ENCODE measurements around the gene SOCS3.

GRCh38 chr17:78355701-78356100, 4.2 kb downstream of the SOCS3 start:
- no peak for TF ChIP-seq CTCF (IDR thresholded peaks at IDR 0.05; ENCODE audit: low read depth, low read length, poor library complexity, severe bottlenecking)
- TF ChIP-seq EZH2phosphoT487 (IDR thresholded peaks at IDR 0.05; ENCODE audit: borderline replicate concordance, low read length) = no peak

Measured in DOHH2 (cell line).